ENCODE data around the gene C17orf50. TPM values are rescaled to one million over a fixed set of nuclear protein-coding genes. Genes with fewer than 3 reads are reported as not detected.

Gene C17orf50
- total and polyA plus RNA-seq, 9 donors, result not detected

GRCh38 chr17:35766903-35767510 is 6.3 kb downstream of the C17orf50 start:
- no peaks in the 10 kb centered on the region for H3K36me3 ChIP-seq
- H3K9me3 ChIP-seq, result no peaks in the 10 kb centered on the region
- 46 to 53% (median 52%) methylated on average over 7 of the region's 7 CpGs for WGBS, 3 donors
- TF ChIP-seq POLR2A (IDR thresholded peaks at IDR 0.05), result no peak
- no peak for TF ChIP-seq EP300 (IDR thresholded peaks at IDR 0.05)
- no peak for TF ChIP-seq CTCF (IDR thresholded peaks at IDR 0.05)
- no peak overlapping the region for H3K27ac ChIP-seq
- no peak overlapping the region for H3K4me3 ChIP-seq
- peaks cover 3% of the 10 kb centered on the region for H3K4me1 ChIP-seq (ENCODE audit: insufficient read depth)
- DNase-seq, result no peak
- no peaks in the 10 kb centered on the region for H3K27me3 ChIP-seq
- intact Hi-C loops (cut with DNase I), result loop anchor here in 1 of 4 donors (5.0 to 10.0 kb wide), 2 partner anchors 40 to 718 kb away; partner anchors contain the start of genes TAF15 and ZNHIT3

- Histone ChIP-seq H3K27ac (no peak overlapping the region), H3K27me3 (no peaks in the 10 kb centered on the region), H3K4me3 (no peak overlapping the region), H3K9me3 (no peaks in the 10 kb centered on the region), H3K4me1 (ENCODE audit: insufficient read depth) (peaks cover 3% of the 10 kb centered on the region), H3K36me3 (no peaks in the 10 kb centered on the region)
- TF ChIP-seq EP300 (IDR thresholded peaks at IDR 0.05) (no peak), POLR2A (IDR thresholded peaks at IDR 0.05) (no peak), CTCF (IDR thresholded peaks at IDR 0.05) (no peak)
- intact Hi-C loops (cut with DNase I), result loop anchor here in 1 of 4 donors (5.0 to 10.0 kb wide), 2 partner anchors 39 to 716 kb away; partner anchors contain the start of genes TAF15 and ZNHIT3
- 88 to 89% (median 89%) methylated on average over 2 of the region's 2 CpGs for WGBS, 3 donors
- no peak for DNase-seq
Observed at GRCh38 chr17:35768797-35769196, 8.1 kb downstream of the C17orf50 start.

- 91 to 93% (median 91%) methylated on average over 48 of the region's 48 CpGs for WGBS, 3 donors
- intact Hi-C loops (cut with DNase I), result loop anchor here in 1 of 4 donors (5.0 to 10.0 kb wide), 2 partner anchors 37 to 715 kb away; partner anchors contain the start of genes TAF15 and ZNHIT3
- no peaks in the 10 kb centered on the region for H3K4me1 ChIP-seq (ENCODE audit: insufficient read depth)
- DNase-seq, result no peak
- no peaks in the 10 kb centered on the region for H3K27me3 ChIP-seq
- no peaks in the 10 kb centered on the region for H3K36me3 ChIP-seq
- no peak overlapping the region for H3K27ac ChIP-seq
- no peaks in the 10 kb centered on the region for H3K9me3 ChIP-seq
- no peak overlapping the region for H3K4me3 ChIP-seq
- no peak for TF ChIP-seq EP300 (IDR thresholded peaks at IDR 0.05)
- TF ChIP-seq POLR2A (IDR thresholded peaks at IDR 0.05), result no peak
- no peak for TF ChIP-seq CTCF (IDR thresholded peaks at IDR 0.05)
Observed at GRCh38 chr17:35769895-35770486, 9.3 kb downstream of the C17orf50 start.

GRCh38 chr17:35773129-35773528 is 12.4 kb downstream of the C17orf50 start:
- WGBS, 3 donors, result 84 to 91% (median 86%) methylated on average over 20 of the region's 20 CpGs
- DNase-seq, result no peak
- no peaks in the 10 kb centered on the region for H3K4me1 ChIP-seq (ENCODE audit: insufficient read depth)
- H3K4me3 ChIP-seq, result no peak overlapping the region
- TF ChIP-seq POLR2A (IDR thresholded peaks at IDR 0.05) (no peak), EP300 (IDR thresholded peaks at IDR 0.05) (no peak), CTCF (IDR thresholded peaks at IDR 0.05) (no peak)
- H3K27ac ChIP-seq, result no peak overlapping the region
- H3K9me3 ChIP-seq, result no peaks in the 10 kb centered on the region
- intact Hi-C loops (cut with DNase I), result no loop called here
- no peaks in the 10 kb centered on the region for H3K36me3 ChIP-seq
- H3K27me3 ChIP-seq, result no peaks in the 10 kb centered on the region

All from ovary (tissue), 9 donors.